ENCODE data around the gene STYXL1.
"Not testable (repeated sequence)": the region's sequence is repeated elsewhere in the genome, so short reads cannot be mapped to it uniquely, and the experiment has no call there.

DNA sequence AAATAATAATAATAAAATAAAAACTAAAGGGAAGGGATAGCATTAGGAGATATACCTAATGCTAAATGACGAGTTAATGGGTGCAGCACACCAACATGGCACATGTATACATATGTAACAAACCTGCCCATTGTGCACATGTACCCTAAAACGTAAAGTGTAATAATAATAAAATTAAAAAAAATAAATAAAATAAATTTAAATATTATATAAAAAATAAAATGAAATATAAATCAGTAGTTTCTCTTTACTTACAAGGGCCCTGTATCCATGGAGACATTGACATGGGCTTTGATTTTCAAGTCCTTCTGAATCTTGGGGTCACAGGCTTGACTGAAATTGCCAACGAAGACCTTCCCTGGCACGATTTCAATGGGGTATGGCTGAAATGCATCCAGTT, 42.8 kb downstream of the STYXL1 start:
- not testable (repeated sequence) for TF ChIP-seq POLR2A, POLR2AphosphoS5 (IDR thresholded peaks at IDR 0.05)
- TF ChIP-seq, protein P1, sequence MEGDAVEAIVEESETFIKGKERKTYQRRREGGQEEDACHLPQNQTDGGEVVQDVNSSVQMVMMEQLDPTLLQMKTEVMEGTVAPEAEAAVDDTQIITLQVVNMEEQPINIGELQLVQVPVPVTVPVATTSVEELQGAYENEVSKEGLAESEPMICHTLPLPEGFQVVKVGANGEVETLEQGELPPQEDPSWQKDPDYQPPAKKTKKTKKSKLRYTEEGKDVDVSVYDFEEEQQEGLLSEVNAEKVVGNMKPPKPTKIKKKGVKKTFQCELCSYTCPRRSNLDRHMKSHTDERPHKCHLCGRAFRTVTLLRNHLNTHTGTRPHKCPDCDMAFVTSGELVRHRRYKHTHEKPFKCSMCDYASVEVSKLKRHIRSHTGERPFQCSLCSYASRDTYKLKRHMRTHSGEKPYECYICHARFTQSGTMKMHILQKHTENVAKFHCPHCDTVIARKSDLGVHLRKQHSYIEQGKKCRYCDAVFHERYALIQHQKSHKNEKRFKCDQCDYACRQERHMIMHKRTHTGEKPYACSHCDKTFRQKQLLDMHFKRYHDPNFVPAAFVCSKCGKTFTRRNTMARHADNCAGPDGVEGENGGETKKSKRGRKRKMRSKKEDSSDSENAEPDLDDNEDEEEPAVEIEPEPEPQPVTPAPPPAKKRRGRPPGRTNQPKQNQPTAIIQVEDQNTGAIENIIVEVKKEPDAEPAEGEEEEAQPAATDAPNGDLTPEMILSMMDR (IDR thresholded peaks at IDR 0.05) = not testable (repeated sequence)

Data from prostate gland (tissue), 2 donors.